AG08395 (cell line): Measurements from ENCODE around the gene NPW.

ENCODE experiments used
- DNase-seq: peaks from one replicate; pipeline ENCODE4 v3.0.0; 2012; ENCODE audit warnings: mixed read lengths, low spot score

The NPW gene

GRCh38 chr16:2053897-2054296 lies 34.3 kb downstream of the NPW start:
- DNase-seq, result no peak

- DNase-seq, result no peak
These were observed 35.1 kb downstream of the NPW start for GRCh38 chr16:2054543-2055245.

GRCh38 chr16:2056077-2056476 lies 36.5 kb downstream of the NPW start:
- peak; percentile 28 for DNase-seq

GRCh38 chr16:2056681-2057407 lies 37.3 kb downstream of the NPW start:
- no peak for DNase-seq

- DNase-seq, result no peak
These were observed 37.9 kb downstream of the NPW start for GRCh38 chr16:2057438-2057837.

GRCh38 chr16:2058420-2058819 lies 38.8 kb downstream of the NPW start:
- no peak for DNase-seq

GRCh38 chr16:2058872-2059271 lies 39.3 kb downstream of the NPW start:
- DNase-seq, result no peak

GRCh38 chr16:2060346-2060745 lies 40.8 kb downstream of the NPW start:
- DNase-seq, result no peak

GRCh38 chr16:2061023-2061422 lies 41.4 kb downstream of the NPW start:
- DNase-seq, result no peak

- no peak for DNase-seq
These were observed 41.9 kb downstream of the NPW start for GRCh38 chr16:2061526-2061925.

- DNase-seq, result no peak
These were observed 43.2 kb downstream of the NPW start for GRCh38 chr16:2062801-2063200.

- no peak for DNase-seq
These were observed 44.3 kb downstream of the NPW start for GRCh38 chr16:2063861-2064260.

- DNase-seq, result no peak
These were observed 44.9 kb downstream of the NPW start for GRCh38 chr16:2064368-2064945.

GRCh38 chr16:2066139-2066538 lies 46.6 kb downstream of the NPW start:
- no peak for DNase-seq
